AG04450 (cell line): ENCODE measurements around the gene HPCAL1. TPM values are rescaled to one million over a fixed set of nuclear protein-coding genes. Genes with fewer than 3 reads are reported as not detected.

Source experiments
- CTCF ChIA-PET: fragments of 300-600, 350-600 bp; formaldehyde crosslinking; extraction: SDS; loops from one replicate; lab custom pipeline; 2022; ENCODE audit warnings: antibody characterized with exemption, inconsistent platforms; lab: Charles Lee
- POLR2A ChIA-PET: fragments of 350-600 bp; formaldehyde crosslinking; extraction: SDS; loops from one replicate; lab custom pipeline; 2021; ENCODE audit warnings: antibody characterized with exemption, inconsistent platforms; lab: Yijun Ruan, JAX
- DNase-seq: peaks from one replicate; pipeline ENCODE4 v3.0.0-alpha.2; 2011; ENCODE audit warnings: low read depth, low spot score
- H3K27ac ChIP-seq: one replicate; pipeline ENCODE4 v1.5.1; 2012; ENCODE audit warnings: low read depth, low read length, control low read depth
- H3K27me3 ChIP-seq: one replicate; pipeline ENCODE4 v1.6.0; 2012; ENCODE audit warnings: low read length; ENCODE audit not compliant: control insufficient read depth, insufficient read depth
- H3K4me3 ChIP-seq: 2 replicates; pipeline ENCODE4 v1.5.1; 2011; ENCODE audit warnings: mild to moderate bottlenecking, low read depth, low read length, control low read depth
- H3K9me3 ChIP-seq: 2 replicates; pipeline ENCODE4 v1.5.1; 2012; ENCODE audit warnings: low read length; ENCODE audit not compliant: control insufficient read depth, insufficient read depth
- polyA plus RNA-seq: library from polyadenylated mRNA; depleted of rRNA; stranded (reverse); fragments of >200 nt; gene quantifications from 2 replicates; pipeline ENCODE4 v1.2.3, GENCODE V29; 2011
- TF ChIP-seq, protein P1 (sequence below): IDR thresholded peaks from 2 replicates; pipeline ENCODE4 v1.5.1; 2011; ENCODE audit warnings: low read depth, low read length, control low read depth, inconsistent platforms

The HPCAL1 gene
- polyA plus RNA-seq, 1 experiment: 14.4 TPM

DNA sequence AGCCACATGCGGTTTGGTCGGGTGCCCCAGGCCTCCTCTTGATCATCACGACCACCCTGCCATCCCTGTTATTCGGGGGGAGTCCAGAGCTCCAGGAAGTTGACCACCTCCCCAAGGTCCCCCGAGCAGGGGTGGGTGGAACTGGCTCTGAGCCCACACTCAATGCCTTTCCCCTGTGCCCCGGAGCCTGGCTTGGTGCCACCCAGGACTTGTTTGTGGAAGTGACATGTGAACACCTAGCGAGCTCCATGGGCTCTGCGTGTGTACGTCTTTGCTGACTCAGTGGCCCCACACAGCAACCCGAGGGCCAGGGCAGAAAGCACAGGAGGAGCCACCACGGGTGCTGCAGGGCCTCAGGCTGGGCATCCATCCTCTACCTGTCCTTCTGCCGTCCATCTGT lies 112.9 kb downstream of the HPCAL1 start:
- Histone ChIP-seq H3K9me3 (no peaks in the 10 kb centered on the region; the same call in 1 of the 2 replicates), H3K27ac (no peak overlapping the region), H3K27me3 (no peaks in the 10 kb centered on the region), H3K4me3 (no peak overlapping the region)
- DNase-seq: no peak
- ChIA-PET POLR2A (no interaction called here), CTCF (interaction anchor here (1.8 kb wide), 1 partner anchor 19 kb away, joined by 7 read pairs; no protein-coding TSS in a partner anchor)
- TF ChIP-seq, protein P1, sequence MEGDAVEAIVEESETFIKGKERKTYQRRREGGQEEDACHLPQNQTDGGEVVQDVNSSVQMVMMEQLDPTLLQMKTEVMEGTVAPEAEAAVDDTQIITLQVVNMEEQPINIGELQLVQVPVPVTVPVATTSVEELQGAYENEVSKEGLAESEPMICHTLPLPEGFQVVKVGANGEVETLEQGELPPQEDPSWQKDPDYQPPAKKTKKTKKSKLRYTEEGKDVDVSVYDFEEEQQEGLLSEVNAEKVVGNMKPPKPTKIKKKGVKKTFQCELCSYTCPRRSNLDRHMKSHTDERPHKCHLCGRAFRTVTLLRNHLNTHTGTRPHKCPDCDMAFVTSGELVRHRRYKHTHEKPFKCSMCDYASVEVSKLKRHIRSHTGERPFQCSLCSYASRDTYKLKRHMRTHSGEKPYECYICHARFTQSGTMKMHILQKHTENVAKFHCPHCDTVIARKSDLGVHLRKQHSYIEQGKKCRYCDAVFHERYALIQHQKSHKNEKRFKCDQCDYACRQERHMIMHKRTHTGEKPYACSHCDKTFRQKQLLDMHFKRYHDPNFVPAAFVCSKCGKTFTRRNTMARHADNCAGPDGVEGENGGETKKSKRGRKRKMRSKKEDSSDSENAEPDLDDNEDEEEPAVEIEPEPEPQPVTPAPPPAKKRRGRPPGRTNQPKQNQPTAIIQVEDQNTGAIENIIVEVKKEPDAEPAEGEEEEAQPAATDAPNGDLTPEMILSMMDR: no peak

DNA sequence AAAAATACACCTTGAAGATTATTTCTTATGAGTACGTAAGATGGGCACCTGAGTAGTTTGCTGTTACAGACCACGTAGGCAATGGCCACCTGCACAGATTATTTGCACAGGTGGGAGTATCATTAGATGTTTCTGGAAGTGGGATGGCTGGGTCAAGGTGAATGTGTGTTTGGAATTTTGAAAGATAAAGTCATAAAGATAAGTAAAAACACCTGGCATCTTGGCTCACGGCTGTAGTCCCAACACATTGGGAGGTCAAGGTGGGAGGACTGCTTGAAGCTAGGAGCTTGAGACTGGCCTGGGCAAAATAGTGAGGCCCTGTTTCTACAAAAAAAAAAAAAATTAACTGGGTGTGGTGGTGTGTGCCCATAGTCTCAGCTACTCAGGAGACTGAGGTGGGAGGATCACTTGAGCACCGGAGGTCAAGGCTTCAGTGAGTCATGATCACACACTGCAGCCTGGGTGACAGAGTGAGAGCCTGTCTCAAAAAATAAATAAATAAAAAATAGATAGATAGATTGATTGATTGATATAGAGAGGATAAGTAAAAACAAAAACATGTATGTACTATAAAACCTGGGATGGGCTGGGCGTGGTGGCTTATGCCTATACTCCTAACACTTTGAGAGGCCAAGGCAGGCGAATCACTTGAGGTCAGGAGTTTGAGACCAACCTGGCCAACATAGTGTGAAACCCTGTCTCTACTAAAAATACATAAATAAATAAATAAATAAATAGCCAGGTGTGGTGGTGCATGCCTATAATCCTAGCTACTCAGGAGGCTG lies 115.0 kb downstream of the HPCAL1 start:
- DNase-seq: no peak
- H3K9me3 ChIP-seq: no peaks in the 10 kb centered on the region; the same call in 1 of the 2 replicates
- no peak overlapping the region for H3K27ac ChIP-seq
- TF ChIP-seq, protein P1: no peak
- no peaks in the 10 kb centered on the region for H3K27me3 ChIP-seq
- ChIA-PET POLR2A (no interaction called here), CTCF (interaction anchor here (0.7 to 3.8 kb wide), 4 partner anchors 9 to 350 kb away, joined by 3 to 22 read pairs (median 6); no protein-coding TSS in a partner anchor)
- H3K4me3 ChIP-seq: no peak overlapping the region

DNA sequence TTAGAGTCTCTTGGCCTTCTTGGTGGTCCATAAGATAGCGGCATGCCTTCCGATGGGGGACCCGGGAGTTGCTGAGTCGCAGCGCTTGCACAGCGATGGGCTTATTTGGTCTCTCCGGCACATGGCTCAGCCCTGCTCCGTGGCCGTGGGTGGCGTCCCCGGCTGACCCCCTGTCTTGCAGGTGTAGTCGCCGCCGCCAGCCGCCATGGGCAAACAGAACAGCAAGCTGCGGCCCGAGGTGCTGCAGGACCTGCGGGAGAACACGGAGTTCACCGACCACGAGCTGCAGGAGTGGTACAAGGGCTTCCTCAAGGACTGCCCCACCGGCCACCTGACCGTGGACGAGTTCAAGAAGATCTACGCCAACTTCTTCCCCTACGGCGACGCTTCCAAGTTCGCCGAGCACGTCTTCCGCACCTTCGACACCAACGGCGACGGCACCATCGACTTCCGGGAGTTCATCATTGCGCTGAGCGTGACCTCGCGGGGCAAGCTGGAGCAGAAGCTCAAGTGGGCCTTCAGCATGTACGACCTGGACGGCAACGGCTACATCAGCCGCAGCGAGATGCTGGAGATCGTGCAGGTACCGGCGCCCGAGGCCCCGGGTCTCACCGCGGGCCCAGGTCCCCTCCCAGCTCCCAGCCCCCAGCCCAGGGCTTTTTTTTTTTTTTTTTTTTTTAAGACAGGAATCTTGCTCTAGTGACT lies 117.0 kb downstream of the HPCAL1 start:
- POLR2A ChIA-PET: no interaction called here
- CTCF ChIA-PET: interaction anchor here (0.7 to 3.8 kb wide), 2 partner anchors 11 to 341 kb away, joined by 3 to 22 read pairs; no protein-coding TSS in a partner anchor
- no peaks in the 10 kb centered on the region; the same call in 1 of the 2 replicates for H3K9me3 ChIP-seq
- H3K27ac ChIP-seq: no peak overlapping the region
- DNase-seq: no peak
- TF ChIP-seq, protein P1: no peak
- H3K4me3 ChIP-seq: no peak overlapping the region
- no peaks in the 10 kb centered on the region for H3K27me3 ChIP-seq

DNA sequence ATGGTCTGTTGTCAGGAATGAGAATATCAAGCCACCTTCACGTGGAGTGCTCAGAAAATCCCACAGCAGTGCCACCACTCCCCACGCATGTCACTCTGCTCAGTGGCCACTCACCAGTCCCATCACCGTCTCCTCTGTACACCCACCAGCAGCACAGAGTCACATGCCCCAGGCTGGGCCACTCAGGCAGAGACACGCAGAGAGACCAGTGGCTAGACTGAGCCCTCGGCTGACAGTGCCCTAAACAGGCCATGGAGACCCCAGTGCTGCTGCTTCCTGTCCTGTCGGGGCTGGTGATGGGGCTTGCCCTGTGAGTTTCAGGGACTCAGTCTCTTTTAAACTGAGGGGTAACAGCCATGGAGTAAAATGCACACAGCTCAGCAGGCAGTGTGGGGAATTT lies 119.5 kb downstream of the HPCAL1 start:
- Histone ChIP-seq H3K4me3 (no peak overlapping the region), H3K27me3 (no peaks in the 10 kb centered on the region), H3K27ac (no peak overlapping the region), H3K9me3 (no peaks in the 10 kb centered on the region; the same call in 1 of the 2 replicates)
- no peak for DNase-seq
- ChIA-PET CTCF (interaction anchor here (4.4 kb wide), 1 partner anchor 13 kb away, joined by 36 read pairs; no protein-coding TSS in a partner anchor), POLR2A (no interaction called here)
- TF ChIP-seq, protein P1: no peak
